Mammary epithelial cell (primary cell): ENCODE measurements around the gene NPFF.

Source experiments
- EZH2 ChIP-seq: IDR thresholded peaks from 2 replicates; pipeline ENCODE4 v1.6.1; 2012; ENCODE audit warnings: low read length, inconsistent platforms, borderline replicate concordance
- TF ChIP-seq, protein P1 (sequence below), 2 donors: IDR thresholded peaks in 1 of 2; conservative IDR thresholded peaks in 1 of 2; 2 replicates each; pipeline ENCODE4 v1.5.1; 2011 to 2012; ENCODE audit warnings: inconsistent platforms in 2 of 2, low read length in 2 of 2, mild to moderate bottlenecking in 2 of 2, control low read depth in 1 of 2, low read depth in 1 of 2; ENCODE audit not compliant: insufficient read depth in 1 of 2; ENCODE audit errors: extremely low read depth in 1 of 2

DNA sequence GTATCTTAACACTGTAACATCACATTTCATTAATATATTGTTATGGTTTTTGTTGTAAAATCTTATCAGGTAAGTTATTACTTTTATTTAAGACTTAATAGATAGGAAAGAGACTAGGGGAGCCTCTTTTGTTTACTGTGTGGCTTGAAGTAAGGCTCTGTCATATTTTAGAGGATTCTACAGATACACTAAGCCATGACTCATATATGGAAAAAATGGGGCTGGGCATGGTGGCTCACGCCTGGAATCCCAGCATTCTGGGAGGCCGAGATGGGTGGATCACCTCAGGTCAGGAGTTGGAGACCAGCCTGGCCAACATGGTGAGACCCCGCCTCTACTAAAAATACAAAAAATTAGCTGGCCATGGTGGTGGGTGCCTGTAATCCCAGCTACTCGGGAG is 23.6 kb upstream of the NPFF start:
- TF ChIP-seq, protein P1, sequence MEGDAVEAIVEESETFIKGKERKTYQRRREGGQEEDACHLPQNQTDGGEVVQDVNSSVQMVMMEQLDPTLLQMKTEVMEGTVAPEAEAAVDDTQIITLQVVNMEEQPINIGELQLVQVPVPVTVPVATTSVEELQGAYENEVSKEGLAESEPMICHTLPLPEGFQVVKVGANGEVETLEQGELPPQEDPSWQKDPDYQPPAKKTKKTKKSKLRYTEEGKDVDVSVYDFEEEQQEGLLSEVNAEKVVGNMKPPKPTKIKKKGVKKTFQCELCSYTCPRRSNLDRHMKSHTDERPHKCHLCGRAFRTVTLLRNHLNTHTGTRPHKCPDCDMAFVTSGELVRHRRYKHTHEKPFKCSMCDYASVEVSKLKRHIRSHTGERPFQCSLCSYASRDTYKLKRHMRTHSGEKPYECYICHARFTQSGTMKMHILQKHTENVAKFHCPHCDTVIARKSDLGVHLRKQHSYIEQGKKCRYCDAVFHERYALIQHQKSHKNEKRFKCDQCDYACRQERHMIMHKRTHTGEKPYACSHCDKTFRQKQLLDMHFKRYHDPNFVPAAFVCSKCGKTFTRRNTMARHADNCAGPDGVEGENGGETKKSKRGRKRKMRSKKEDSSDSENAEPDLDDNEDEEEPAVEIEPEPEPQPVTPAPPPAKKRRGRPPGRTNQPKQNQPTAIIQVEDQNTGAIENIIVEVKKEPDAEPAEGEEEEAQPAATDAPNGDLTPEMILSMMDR (conservative IDR thresholded peaks at IDR 0.05 in 1 of 2, IDR thresholded peaks at IDR 0.05 in 1 of 2; ENCODE audit: extremely low read depth in 1 of 2, insufficient read depth in 1 of 2, low read depth in 1 of 2, low read length in 2 of 2): no peak
- TF ChIP-seq EZH2: no peak
